HepG2 (cell line): ENCODE measurements around the gene TGFBR1. TPM values are rescaled to one million over a fixed set of nuclear protein-coding genes. Genes with fewer than 3 reads are reported as not detected.

Source experiments
- ATAC-seq: fragments of 200-7000 bp; cut with Tn5 transposase; 3 replicates; pipeline ENCODE4 v1.9.1; 2020; ENCODE audit warnings: mild to moderate bottlenecking, moderate library complexity
- BruUV-seq: library from RNA; stranded (reverse); fragments of 400-500 nt; replicated peaks from 2 replicates; lab custom pipeline; 2021; lab: Mats Ljungman, UMichigan
- CTCF ChIA-PET: fragments of 300-600 bp; formaldehyde crosslinking; extraction: SDS; loops from one replicate; lab custom pipeline; 2021; ENCODE audit warnings: low total read pairs, inconsistent platforms, low intra/inter-chr PET ratio; lab: Yijun Ruan, JAX
- POLR2A ChIA-PET: fragments of 350-600 bp; sonication (Branson Sonifier 250); formaldehyde crosslinking; loops from one replicate; lab custom pipeline; 2020; ENCODE audit warnings: antibody characterized with exemption, inconsistent platforms; lab: Yijun Ruan, JAX
- DNase-seq: peaks from one replicate; pipeline ENCODE4 v3.0.0-alpha.2; 2015; ENCODE audit warnings: low spot score
- FAIRE-seq: peaks from 3 replicates; lab custom pipeline; 2011; peaks lifted over from hg19 to GRCh38; lab: Jason Lieb, UNC
- H2AFZ ChIP-seq: one replicate; pipeline ENCODE4 v1.6.1; 2011; ENCODE audit warnings: low read length, inconsistent platforms
- H3K27ac ChIP-seq: fragments of 300-600 bp; 3 replicates; pipeline ENCODE4 v1.8.0; 2011; ENCODE audit warnings: mixed run types, mild to moderate bottlenecking, mixed read lengths, low read length, inconsistent platforms; ENCODE audit not compliant: insufficient read depth; ENCODE audit errors: extremely low read length
- H3K27me3 ChIP-seq, 2 experiments: fragments of 200-600 bp in 1 of 2; 2 replicates in 1 of 2; 3 replicates in 1 of 2; pipeline versions ENCODE4 v1.6.0 to v1.8.0; 2011; ENCODE audit warnings: low read length in 2 of 2, mild to moderate bottlenecking in 2 of 2, moderate library complexity in 2 of 2, inconsistent platforms in 1 of 2; ENCODE audit not compliant: insufficient read depth in 2 of 2, control insufficient read depth in 1 of 2
- H3K36me3 ChIP-seq, 2 experiments: fragments of 200-600 bp in 1 of 2; replicated peaks in 1 of 2; 2 replicates in 1 of 2; 3 replicates in 1 of 2; pipeline versions ENCODE4 v1.5.1 to v1.8.0; 2011; ENCODE audit warnings: low read length in 2 of 2, inconsistent platforms in 1 of 2; ENCODE audit not compliant: insufficient read depth in 2 of 2, control insufficient read depth in 1 of 2
- H3K4me1 ChIP-seq: 2 replicates; pipeline ENCODE4 v1.5.1; 2012; ENCODE audit warnings: low read length, inconsistent platforms; ENCODE audit not compliant: insufficient read depth
- H3K4me2 ChIP-seq: 2 replicates; pipeline ENCODE4 v1.6.0; 2011; ENCODE audit warnings: low read depth, low read length, inconsistent platforms
- H3K4me3 ChIP-seq, 3 experiments: fragments of 200-600 bp in 1 of 3; sonication (generic), shearing (Covaris generic) in 1 of 3; replicated peaks in 1 of 3; 2 replicates each; pipeline ENCODE4 v1.5.1; 2011 to 2016; ENCODE audit warnings: low read length in 3 of 3, inconsistent platforms in 2 of 3, low read depth in 2 of 3, mild to moderate bottlenecking in 2 of 3, control low read depth in 1 of 3, mixed read lengths in 1 of 3; ENCODE audit not compliant: insufficient read depth in 1 of 3
- H3K79me2 ChIP-seq: one replicate; pipeline ENCODE4 v1.6.1; 2011; ENCODE audit warnings: low read length, inconsistent platforms; ENCODE audit not compliant: insufficient read depth
- H3K9ac ChIP-seq: 2 replicates; pipeline ENCODE4 v1.6.0; 2011; ENCODE audit warnings: mild to moderate bottlenecking, low read depth, low read length, inconsistent platforms; ENCODE audit not compliant: insufficient read depth
- H3K9me3 ChIP-seq: 2 replicates; pipeline ENCODE4 v1.5.1; 2012; ENCODE audit warnings: mild to moderate bottlenecking, low read length
- H4K20me1 ChIP-seq: 2 replicates; pipeline ENCODE4 v1.6.0; 2011; ENCODE audit warnings: inconsistent platforms, mild to moderate bottlenecking, low read length, moderate library complexity; ENCODE audit not compliant: insufficient read depth
- ARID4A ChIP-seq: sonication (generic); formaldehyde crosslinking; IDR thresholded peaks from 2 replicates; pipeline ENCODE4 v1.5.0; 2020; ENCODE audit warnings: mild to moderate bottlenecking, missing genetic modification reagents, borderline replicate concordance
- GPN1 ChIP-seq: sonication (generic); formaldehyde crosslinking; IDR thresholded peaks from 2 replicates; pipeline ENCODE4 v1.5.1; 2020; ENCODE audit warnings: missing genetic modification reagents, borderline replicate concordance
- ISL2 ChIP-seq: sonication (generic); formaldehyde crosslinking; IDR thresholded peaks from 2 replicates; pipeline ENCODE4 v1.5.0; 2020; ENCODE audit warnings: missing genetic modification reagents
- KDM3A ChIP-seq: IDR thresholded peaks from 2 replicates; pipeline ENCODE4 v1.6.1; 2018; ENCODE audit warnings: low read depth, missing compliant biosample characterization
- MED13 ChIP-seq: sonication (generic); formaldehyde crosslinking; IDR thresholded peaks from 2 replicates; pipeline ENCODE4 v1.5.0; 2020; ENCODE audit warnings: missing genetic modification reagents
- NCOR1 ChIP-seq: fragments of 200-600 bp; sonication (generic); IDR thresholded peaks from 2 replicates; pipeline ENCODE4 v1.7.0; 2017; ENCODE audit warnings: antibody characterized with exemption, low read length, borderline replicate concordance
- NR0B2 ChIP-seq: sonication (generic); formaldehyde crosslinking; IDR thresholded peaks from 2 replicates; pipeline ENCODE4 v1.4.0; 2020; ENCODE audit warnings: mild to moderate bottlenecking, missing genetic modification reagents
- TFAP4 ChIP-seq: sonication (generic); IDR thresholded peaks from 2 replicates; pipeline ENCODE4 v1.6.1; 2016; ENCODE audit warnings: low read depth, borderline replicate concordance
- TIGD3 ChIP-seq: sonication (generic); formaldehyde crosslinking; IDR thresholded peaks from 2 replicates; pipeline ENCODE4 v1.5.1; 2020; ENCODE audit warnings: mild to moderate bottlenecking, missing genetic modification reagents, borderline replicate concordance
- ZBTB37 ChIP-seq: sonication (generic); formaldehyde crosslinking; IDR thresholded peaks from 2 replicates; pipeline ENCODE4 v1.4.0; 2020; ENCODE audit warnings: mild to moderate bottlenecking, missing genetic modification reagents
- ZNF513 ChIP-seq: sonication (generic); formaldehyde crosslinking; conservative IDR thresholded peaks from 2 replicates; pipeline ENCODE4 v1.5.0; 2020; ENCODE audit warnings: missing genetic modification reagents
- WGBS: methylation state at CpG from one replicate; pipeline ENCODE4 v1.1.6; 2017; ENCODE audit warnings: low lambda C conversion rate; 5-methylcytosine and 5-hydroxymethylcytosine counted together
- in situ Hi-C: cut with HindIII; loops from 2 replicates; pipeline ENCODE4 v1.10.0; 2017; ENCODE audit warnings: low pct_unique_long_range_greater_than_20kb; ENCODE audit not compliant: extremely low pct_ligation_motif_present
- intact Hi-C: fragments of 100-400 bp; cut with micrococcal nuclease; formaldehyde crosslinking; loops from one replicate; pipeline ENCODE4 v1.10.0; 2022; ENCODE audit not compliant: unreplicated experiment
- polyA plus RNA-seq, 8 experiments: library from polyadenylated mRNA; depleted of rRNA in 3 of 8; stranded (reverse) in 7 of 8; unstranded in 1 of 8; fragments of >200 nt; fragmentation: Illumina TruSeq in 4 of 8; extraction: Trizol in 4 of 8; gene quantifications; 2 replicates each; pipeline versions ENCODE4 v1.2.1 to v1.2.3, GENCODE V29; 2011 to 2016; ENCODE audit warnings: low read depth in 4 of 8, missing spikeins in 1 of 8, mixed read lengths in 1 of 8; ENCODE audit not compliant: insufficient read depth in 1 of 8
- total RNA-seq, 5 experiments: library from RNA; depleted of rRNA; stranded (reverse); fragments of >200 nt; fragmentation: Illumina TruSeq; extraction: Trizol; gene quantifications; 2 replicates each; pipeline ENCODE4 v1.2.3, GENCODE V29; 2016; ENCODE audit warnings: low read depth in 1 of 5

TGFBR1 gene
- total and polyA plus RNA-seq, 2 of the 13 experiments (the other 11 are each of a cell fraction or from before 2014, with no cell fraction given) = 16.8 to 23.9 TPM

GRCh38 chr9:99138424-99139284, 33.7 kb downstream of the TGFBR1 start:
- FAIRE-seq = no peak
- no peak for TF ChIP-seq TIGD3 (CRISPR knock-in tag)
- no peak for TF ChIP-seq NR0B2 (CRISPR knock-in tag)
- no peak for TF ChIP-seq KDM3A (CRISPR knock-in tag)
- TF ChIP-seq ZBTB37 (CRISPR knock-in tag) = no peak
- TF ChIP-seq TFAP4 = no peak
- TF ChIP-seq ARID4A (CRISPR knock-in tag) = no peak
- TF ChIP-seq MED13 (CRISPR knock-in tag) = no peak
- TF ChIP-seq ISL2 (CRISPR knock-in tag) = no peak
- no peak for TF ChIP-seq GPN1
- TF ChIP-seq NCOR1 = no peak
- TF ChIP-seq ZNF513 (CRISPR knock-in tag) = no peak

More at GRCh38 chr9:99138424-99139284, 33.7 kb downstream of the TGFBR1 start:
- H3K4me3 ChIP-seq = no peak overlapping the region
- no peak overlapping the region for H3K4me2 ChIP-seq
- no peaks in the 10 kb centered on the region for H3K27me3 ChIP-seq
- H3K4me1 ChIP-seq = no peaks in the 10 kb centered on the region
- H3K79me2 ChIP-seq = no peaks in the 10 kb centered on the region
- DNase-seq (no peak), ATAC-seq (no peak)
- H3K36me3 ChIP-seq = peaks cover 1 to 15% of the 10 kb centered on the region in 2 experiments; a peak in 2 of 5 replicates
- in situ Hi-C loops (loop anchor here (5.0 kb wide), 1 partner anchor 141 kb away; no protein-coding TSS in a partner anchor), intact Hi-C loops (no loop called here)
- no peaks in the 10 kb centered on the region for H3K9me3 ChIP-seq
- ChIA-PET CTCF (interaction anchor here (1.3 kb wide), 1 partner anchor 164 kb away, joined by 3 read pairs; no protein-coding TSS in a partner anchor), POLR2A (no interaction called here)
- H2AFZ ChIP-seq = no peak overlapping the region
- H3K9ac ChIP-seq = no peak overlapping the region
- 97% methylated on average over 8 of the region's 8 CpGs for WGBS
- no TSS peak for BruUV-seq
- no peaks in the 10 kb centered on the region for H4K20me1 ChIP-seq
- no peak overlapping the region for H3K27ac ChIP-seq
